Astrocyte of the spinal cord (primary cell): Measurements from ENCODE around the gene ASB2.

Experiments used
- DNase-seq: peaks from one replicate; pipeline ENCODE4 v3.0.0; 2011; ENCODE audit warnings: low read depth, low spot score
- H3K4me3 ChIP-seq: 2 replicates; pipeline ENCODE4 v1.5.1; 2011; ENCODE audit warnings: low read depth, mild to moderate bottlenecking, low read length, moderate library complexity
- in situ Hi-C: cut with HindIII; loops from 2 replicates; pipeline ENCODE4 v1.10.0; 2017; ENCODE audit warnings: low sequenced_read_pairs
- TF ChIP-seq, protein P1 (sequence below): IDR thresholded peaks from 2 replicates; pipeline ENCODE4 v1.5.1; 2012; ENCODE audit warnings: low read depth, mild to moderate bottlenecking, low read length, inconsistent platforms

Gene ASB2

DNA sequence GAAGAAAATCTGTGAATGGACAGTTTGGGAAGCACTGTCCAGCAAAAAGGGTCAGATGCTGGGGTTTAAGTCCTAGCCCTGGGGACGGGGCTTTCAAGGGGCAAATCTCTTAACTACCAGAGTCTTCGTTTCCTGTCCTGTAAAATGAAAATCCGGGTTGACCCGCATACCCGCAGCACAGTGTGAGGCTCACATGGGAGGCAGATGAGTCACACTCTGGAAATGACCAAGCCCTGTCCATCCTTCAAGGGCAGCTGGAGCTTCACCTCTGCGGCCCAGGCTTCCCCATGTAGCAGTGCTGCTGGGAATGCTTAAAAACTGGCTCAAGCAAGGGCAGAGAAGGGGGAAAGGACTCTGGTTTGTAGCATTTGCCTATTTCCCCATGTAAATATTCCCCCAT is 30.3 kb downstream of the ASB2 start:
- TF ChIP-seq, protein P1, sequence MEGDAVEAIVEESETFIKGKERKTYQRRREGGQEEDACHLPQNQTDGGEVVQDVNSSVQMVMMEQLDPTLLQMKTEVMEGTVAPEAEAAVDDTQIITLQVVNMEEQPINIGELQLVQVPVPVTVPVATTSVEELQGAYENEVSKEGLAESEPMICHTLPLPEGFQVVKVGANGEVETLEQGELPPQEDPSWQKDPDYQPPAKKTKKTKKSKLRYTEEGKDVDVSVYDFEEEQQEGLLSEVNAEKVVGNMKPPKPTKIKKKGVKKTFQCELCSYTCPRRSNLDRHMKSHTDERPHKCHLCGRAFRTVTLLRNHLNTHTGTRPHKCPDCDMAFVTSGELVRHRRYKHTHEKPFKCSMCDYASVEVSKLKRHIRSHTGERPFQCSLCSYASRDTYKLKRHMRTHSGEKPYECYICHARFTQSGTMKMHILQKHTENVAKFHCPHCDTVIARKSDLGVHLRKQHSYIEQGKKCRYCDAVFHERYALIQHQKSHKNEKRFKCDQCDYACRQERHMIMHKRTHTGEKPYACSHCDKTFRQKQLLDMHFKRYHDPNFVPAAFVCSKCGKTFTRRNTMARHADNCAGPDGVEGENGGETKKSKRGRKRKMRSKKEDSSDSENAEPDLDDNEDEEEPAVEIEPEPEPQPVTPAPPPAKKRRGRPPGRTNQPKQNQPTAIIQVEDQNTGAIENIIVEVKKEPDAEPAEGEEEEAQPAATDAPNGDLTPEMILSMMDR = no peak
- H3K4me3 ChIP-seq = no peak overlapping the region
- in situ Hi-C loops = no loop called here
- peak; percentile 53 for DNase-seq

DNA sequence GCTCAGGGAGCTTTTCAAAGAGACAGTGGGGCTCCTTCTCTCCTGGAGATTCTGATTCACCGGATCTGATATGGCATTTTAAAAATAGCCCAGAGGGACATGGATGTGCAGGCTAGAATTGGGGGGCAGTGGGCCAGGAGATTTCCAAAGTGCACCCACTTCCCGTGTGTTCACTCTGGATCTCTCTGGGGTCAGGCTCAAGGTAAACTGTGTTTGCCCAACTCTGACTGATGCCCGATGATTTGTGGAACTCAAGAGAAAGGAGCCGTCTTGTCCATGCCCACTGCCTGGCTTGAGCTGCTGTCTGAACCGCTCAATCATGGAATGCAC is 31.3 kb downstream of the ASB2 start:
- in situ Hi-C loops = no loop called here
- no peak for DNase-seq
- TF ChIP-seq, protein P1 = no peak
- H3K4me3 ChIP-seq = no peak overlapping the region

- TF ChIP-seq, protein P1 = no peak
- H3K4me3 ChIP-seq = no peak overlapping the region
- DNase-seq = no peak
- in situ Hi-C loops = no loop called here
These were observed 31.9 kb downstream of the ASB2 start for GRCh38 chr14:93944348-93945069.

DNA sequence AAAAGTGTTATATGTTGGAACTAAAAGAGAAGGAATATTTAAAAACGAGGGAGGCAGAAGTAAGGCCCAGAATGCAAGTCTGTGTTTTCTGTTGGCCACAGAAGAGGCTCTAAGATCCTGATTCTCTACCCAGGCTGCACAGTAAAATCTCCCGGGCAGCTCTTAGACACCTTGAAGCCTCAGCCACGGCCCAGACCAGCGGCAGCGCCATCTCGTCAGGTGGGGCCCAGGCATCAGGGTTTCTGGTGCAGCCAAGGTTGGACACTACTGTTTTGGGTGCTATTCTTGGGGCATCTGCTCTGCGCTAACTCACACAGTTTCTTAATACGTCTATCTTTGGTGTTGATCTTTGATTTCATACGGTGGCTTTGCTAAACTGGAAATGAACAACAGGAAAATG is 32.4 kb downstream of the ASB2 start:
- TF ChIP-seq, protein P1 = no peak
- no peak for DNase-seq
- in situ Hi-C loops = no loop called here
- no peak overlapping the region for H3K4me3 ChIP-seq

DNA sequence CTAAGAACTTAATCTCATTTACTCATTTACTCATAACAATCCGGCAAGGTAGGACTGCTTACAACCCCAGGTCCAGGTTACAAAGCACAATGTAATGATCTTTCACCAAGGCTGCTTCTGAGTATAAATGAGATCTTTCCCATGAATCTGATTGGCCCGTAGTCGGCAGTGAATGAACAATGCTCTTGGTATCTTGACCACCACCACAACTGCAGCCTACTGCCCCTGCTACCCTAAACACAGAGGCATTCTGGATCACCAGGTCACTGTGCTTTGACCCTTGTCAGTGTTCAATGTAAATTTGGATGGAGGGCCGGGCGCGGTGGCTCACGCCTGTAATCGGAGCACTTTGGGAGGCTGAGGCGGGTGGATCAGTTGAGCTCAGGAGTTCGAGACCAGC is 33.3 kb downstream of the ASB2 start:
- peak; percentile 80 for DNase-seq
- in situ Hi-C loops = no loop called here
- TF ChIP-seq, protein P1 = no peak
- H3K4me3 ChIP-seq = no peak overlapping the region

DNA sequence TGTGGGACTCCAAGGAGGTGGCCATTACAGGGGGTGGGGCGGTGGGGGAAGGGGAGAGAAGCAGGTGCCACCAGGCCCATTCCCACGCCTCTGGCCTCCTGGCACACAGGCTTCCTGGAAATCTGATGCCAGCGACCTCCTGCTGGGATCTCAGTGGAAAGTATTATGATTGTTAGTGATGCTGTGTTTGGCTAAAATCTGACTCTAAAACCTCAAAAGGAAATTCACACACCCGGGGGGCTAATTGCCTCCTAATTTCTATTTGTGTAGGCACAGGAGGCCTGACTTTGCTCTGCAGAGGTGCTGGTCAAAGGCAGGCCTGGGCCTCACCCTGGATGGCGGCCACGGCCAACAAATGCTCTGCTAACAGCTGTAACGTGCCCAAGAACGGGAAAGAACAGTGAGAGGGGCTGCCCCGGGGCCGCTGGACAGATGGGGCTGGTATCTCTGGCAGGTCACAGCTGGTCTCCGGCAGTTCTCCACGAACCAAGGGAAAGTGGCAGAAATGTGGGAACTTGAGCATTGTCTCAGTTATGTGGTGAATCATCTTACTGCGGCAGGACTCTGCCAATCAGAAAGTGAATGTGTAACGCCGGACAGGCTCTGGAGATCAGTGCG is 35.0 kb downstream of the ASB2 start:
- DNase-seq = peak; percentile 85
- TF ChIP-seq, protein P1 = no peak
- H3K4me3 ChIP-seq = no peak overlapping the region
- in situ Hi-C loops = no loop called here
